ENCODE measurements around the gene GNPAT.

GNPAT gene

GRCh38 chr1:231192620-231193163 is 48.3 kb upstream of the GNPAT start (continued):
- TF ChIP-seq REST (tag by site-specific recombination; IDR thresholded peaks at IDR 0.05) = no peak
- TF ChIP-seq ZNF366 (tag by site-specific recombination; conservative IDR thresholded peaks at IDR 0.05) = no peak
- no peak for TF ChIP-seq ZNF785 (tag by site-specific recombination; IDR thresholded peaks at IDR 0.05)
- no peak for TF ChIP-seq ZNF558 (tag by site-specific recombination; IDR thresholded peaks at IDR 0.05)
- no peak for TF ChIP-seq ZNF223 (tag by site-specific recombination; IDR thresholded peaks at IDR 0.05)
- no peak for TF ChIP-seq GLI4 (tag by site-specific recombination; IDR thresholded peaks at IDR 0.05)
- no peak for TF ChIP-seq ZNF341 (tag by site-specific recombination; IDR thresholded peaks at IDR 0.05; ENCODE audit: low read depth)
- TF ChIP-seq ZNF132 (tag by site-specific recombination; IDR thresholded peaks at IDR 0.05; ENCODE audit: borderline replicate concordance) = no peak
- no peak for TF ChIP-seq ZNF416 (tag by site-specific recombination; IDR thresholded peaks at IDR 0.05)
- no peak for TF ChIP-seq ZNF664 (tag by site-specific recombination; IDR thresholded peaks at IDR 0.05)
- no peak for TF ChIP-seq ZNF747 (tag by site-specific recombination; IDR thresholded peaks at IDR 0.05)
- TF ChIP-seq PRDM6 (tag by site-specific recombination; IDR thresholded peaks at IDR 0.05) = no peak

- H3K4me3 ChIP-seq (ENCODE audit: low read depth, low read length) = no peak overlapping the region
- H3K9me3 ChIP-seq (ENCODE audit: control insufficient read depth, insufficient read depth, low read depth, low read length) = no peaks in the 10 kb centered on the region
- H3K27ac ChIP-seq (ENCODE audit: extremely low read depth, low read depth, low read length) = no peak overlapping the region
- TF ChIP-seq ZNF449 (tag by site-specific recombination; IDR thresholded peaks at IDR 0.05) = no peak
- TF ChIP-seq ZNF426 (tag by site-specific recombination; IDR thresholded peaks at IDR 0.05) = no peak
- TF ChIP-seq PRDM10 (tag by site-specific recombination; IDR thresholded peaks at IDR 0.05) = peak; percentile 63
- no peak for TF ChIP-seq ZNF707 (tag by site-specific recombination; IDR thresholded peaks at IDR 0.05)
- 0 out of 2 replicates have a peak, but pooled peaks have one; percentile 23 for TF ChIP-seq ZFHX2 (tag by site-specific recombination; conservative IDR thresholded peaks at IDR 0.05)
- peak; percentile 29 for TF ChIP-seq GLIS1 (tag by site-specific recombination; IDR thresholded peaks at IDR 0.05)
- TF ChIP-seq ZNF670 (tag by site-specific recombination; IDR thresholded peaks at IDR 0.05; ENCODE audit: low read depth) = no peak
- TF ChIP-seq WT1 (tag by site-specific recombination; IDR thresholded peaks at IDR 0.05) = peak; percentile 56
- POLR2A ChIA-PET = no interaction called here
- H3K4me1 ChIP-seq (ENCODE audit: control insufficient read depth, insufficient read depth, low read length) = no peaks in the 10 kb centered on the region
- CTCF ChIA-PET = no interaction called here
- H3K36me3 ChIP-seq (ENCODE audit: control insufficient read depth in 2 of 2, insufficient read depth in 1 of 2, low read length in 2 of 2) = no peaks in the 10 kb centered on the region
Observed at GRCh38 chr1:231193710-231194340, 47.2 kb upstream of the GNPAT start.

All from HEK293 (cell line).